ENCODE data around the gene SNCB.

SNCB gene

GRCh38 chr5:176629853-176630680, at the start of gene SNCB, which contains the start of gene EIF4E1B:
TSS of gene SNCB (minus strand) at chr5:176630534. CDS start at chr5:176629654, 880 bp downstream.
TSS of gene EIF4E1B (plus strand) at chr5:176630675. CDS start at chr5:176642788, 12,113 bp downstream.
- DNase-seq: peak in 1 of 2 donors; percentile 54

GRCh38 chr5:176679365-176680225, 49.3 kb upstream of the SNCB start:
- no peak for DNase-seq

- no peak for DNase-seq
These were observed 48.2 kb upstream of the SNCB start for GRCh38 chr5:176678584-176678983.

- no peak for DNase-seq
These were observed 47.0 kb upstream of the SNCB start for GRCh38 chr5:176677209-176677939.

GRCh38 chr5:176676361-176676824, 46.1 kb upstream of the SNCB start:
- DNase-seq: no peak

- DNase-seq: no peak
These were observed 45.5 kb upstream of the SNCB start for GRCh38 chr5:176675676-176676360.

GRCh38 chr5:176674799-176675198, 44.5 kb upstream of the SNCB start:
- DNase-seq: no peak

- DNase-seq: no peak
These were observed 43.6 kb upstream of the SNCB start for GRCh38 chr5:176673651-176674583.

- DNase-seq: no peak
These were observed 41.8 kb upstream of the SNCB start for GRCh38 chr5:176671890-176672747.

GRCh38 chr5:176671399-176671798, 41.1 kb upstream of the SNCB start:
- DNase-seq: no peak

GRCh38 chr5:176670449-176670848, 40.1 kb upstream of the SNCB start:
- DNase-seq: no peak

- DNase-seq: no peak
These were observed 37.3 kb upstream of the SNCB start for GRCh38 chr5:176667637-176668036.

GRCh38 chr5:176665517-176665916, 35.2 kb upstream of the SNCB start:
- no peak for DNase-seq

GRCh38 chr5:176664886-176665285, 34.6 kb upstream of the SNCB start:
- DNase-seq: no peak

GRCh38 chr5:176664479-176664878, 34.1 kb upstream of the SNCB start:
- DNase-seq: no peak

- no peak for DNase-seq
These were observed 33.2 kb upstream of the SNCB start for GRCh38 chr5:176663566-176663965.

GRCh38 chr5:176662371-176663333, 32.3 kb upstream of the SNCB start:
- DNase-seq: no peak

GRCh38 chr5:176661676-176662075, 31.3 kb upstream of the SNCB start:
- no peak for DNase-seq
